GM10266 (cell line): ENCODE measurements around the gene MCRIP2.

Source experiments
- DNase-seq: peaks from one replicate; pipeline ENCODE4 v3.0.0; 2012; ENCODE audit errors: extremely low spot score
- TF ChIP-seq, protein P1 (sequence below): IDR thresholded peaks from 2 replicates; pipeline ENCODE4 v1.5.1; 2012; ENCODE audit warnings: mild to moderate bottlenecking, low read depth; ENCODE audit not compliant: control insufficient read depth, insufficient read depth; ENCODE audit errors: missing control alignments

MCRIP2 gene

DNA sequence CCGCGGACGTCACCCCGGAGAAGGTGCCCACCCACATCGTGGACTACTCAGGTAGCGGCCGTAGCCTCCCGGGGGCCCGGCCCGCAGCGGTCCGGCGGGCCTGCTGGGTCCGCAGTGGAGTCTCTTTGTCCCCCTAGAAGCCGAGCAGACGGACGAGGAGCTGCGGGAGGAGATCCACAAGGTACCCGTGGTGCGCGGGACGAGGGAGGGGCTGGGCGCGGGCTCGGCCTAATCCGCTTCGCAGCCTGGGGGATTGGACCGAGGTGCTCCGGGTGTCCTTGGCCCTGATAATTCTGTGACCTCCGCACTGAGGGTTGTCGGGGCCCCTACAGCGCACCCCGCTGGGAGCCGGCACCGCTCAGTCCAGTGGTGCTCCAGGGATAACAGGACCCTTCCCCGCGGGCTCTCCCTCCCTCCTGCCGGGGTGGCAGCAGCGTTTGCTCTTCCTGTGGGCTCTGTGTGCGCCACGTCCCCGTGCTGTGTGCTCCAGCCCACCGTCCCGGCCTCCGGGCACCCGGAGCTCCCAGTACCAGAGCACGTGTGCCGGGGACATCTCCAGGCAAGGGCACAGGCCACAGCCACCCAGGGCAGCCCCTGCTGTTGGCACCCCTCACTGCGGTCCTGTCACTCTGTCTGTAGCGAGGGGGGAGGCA lies 27.0 kb downstream of the MCRIP2 start:
- DNase-seq, result no peak

DNA sequence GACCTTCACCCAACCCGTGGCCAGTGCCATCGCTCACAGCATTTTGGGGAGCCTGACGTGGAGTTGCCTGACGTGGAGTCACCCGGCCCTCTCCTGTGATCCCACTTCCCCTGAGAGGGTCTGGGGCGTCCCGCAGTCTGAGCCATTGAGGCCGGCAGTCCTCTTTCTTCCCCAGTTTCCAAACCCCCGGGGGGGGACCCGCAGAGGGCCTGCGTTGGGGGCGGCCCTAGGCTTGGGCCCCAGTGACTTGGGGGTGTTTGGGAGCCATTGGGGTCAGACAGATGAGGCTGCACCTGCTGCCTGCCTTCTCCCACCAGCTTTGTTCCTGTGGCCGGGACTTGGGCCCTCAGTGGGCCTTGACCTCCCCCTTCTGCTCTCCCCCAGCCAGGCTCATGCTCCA lies 28.0 kb downstream of the MCRIP2 start:
- TF ChIP-seq, protein P1, sequence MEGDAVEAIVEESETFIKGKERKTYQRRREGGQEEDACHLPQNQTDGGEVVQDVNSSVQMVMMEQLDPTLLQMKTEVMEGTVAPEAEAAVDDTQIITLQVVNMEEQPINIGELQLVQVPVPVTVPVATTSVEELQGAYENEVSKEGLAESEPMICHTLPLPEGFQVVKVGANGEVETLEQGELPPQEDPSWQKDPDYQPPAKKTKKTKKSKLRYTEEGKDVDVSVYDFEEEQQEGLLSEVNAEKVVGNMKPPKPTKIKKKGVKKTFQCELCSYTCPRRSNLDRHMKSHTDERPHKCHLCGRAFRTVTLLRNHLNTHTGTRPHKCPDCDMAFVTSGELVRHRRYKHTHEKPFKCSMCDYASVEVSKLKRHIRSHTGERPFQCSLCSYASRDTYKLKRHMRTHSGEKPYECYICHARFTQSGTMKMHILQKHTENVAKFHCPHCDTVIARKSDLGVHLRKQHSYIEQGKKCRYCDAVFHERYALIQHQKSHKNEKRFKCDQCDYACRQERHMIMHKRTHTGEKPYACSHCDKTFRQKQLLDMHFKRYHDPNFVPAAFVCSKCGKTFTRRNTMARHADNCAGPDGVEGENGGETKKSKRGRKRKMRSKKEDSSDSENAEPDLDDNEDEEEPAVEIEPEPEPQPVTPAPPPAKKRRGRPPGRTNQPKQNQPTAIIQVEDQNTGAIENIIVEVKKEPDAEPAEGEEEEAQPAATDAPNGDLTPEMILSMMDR, result no peak
- no peak for DNase-seq

More for the DNA sequence above, 27.0 kb downstream of the MCRIP2 start:
- TF ChIP-seq, protein P1, result no peak

DNA sequence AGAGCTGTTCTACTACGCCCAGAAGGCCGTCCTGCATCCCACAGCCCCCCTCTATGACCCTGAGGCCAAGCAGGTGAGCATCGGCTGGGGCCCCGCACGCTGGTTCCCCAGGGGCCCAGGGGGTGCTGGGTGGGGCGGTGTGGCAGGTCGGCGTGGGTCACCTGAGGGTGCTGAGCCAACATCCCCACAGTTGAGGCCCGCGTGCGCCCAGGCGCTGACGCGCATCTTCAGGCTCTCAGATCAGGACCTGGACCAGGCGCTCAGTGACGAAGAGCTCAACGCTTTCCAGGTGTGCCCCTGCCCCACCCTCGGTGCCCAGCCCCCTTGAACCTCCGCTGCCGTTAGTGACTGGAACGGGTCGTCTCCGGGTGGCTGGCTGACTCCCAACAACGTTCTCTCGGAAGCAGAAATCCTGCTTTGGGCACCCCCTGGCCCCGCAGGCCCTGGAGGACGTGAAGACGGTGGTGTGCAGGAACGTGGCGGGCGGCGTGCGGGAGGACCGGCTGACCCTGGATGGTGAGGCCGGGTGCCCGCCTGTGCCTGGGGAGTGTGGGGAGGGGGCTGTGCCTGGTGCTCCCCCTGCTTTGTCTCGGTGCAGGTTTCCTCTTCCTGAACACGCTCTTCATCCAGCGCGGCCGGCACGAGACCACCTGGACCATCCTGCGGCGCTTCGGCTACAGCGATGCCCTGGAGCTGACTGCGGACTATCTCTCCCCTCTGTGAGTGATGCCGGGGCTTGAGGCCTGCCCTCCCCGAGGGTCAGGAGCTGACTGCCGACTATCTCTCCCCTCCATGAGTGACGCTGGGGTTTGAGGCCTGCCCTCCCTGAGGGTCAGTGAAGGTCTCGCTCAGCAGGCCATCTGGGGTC lies 29.1 kb downstream of the MCRIP2 start:
- DNase-seq, result no peak
- TF ChIP-seq, protein P1, result no peak

DNA sequence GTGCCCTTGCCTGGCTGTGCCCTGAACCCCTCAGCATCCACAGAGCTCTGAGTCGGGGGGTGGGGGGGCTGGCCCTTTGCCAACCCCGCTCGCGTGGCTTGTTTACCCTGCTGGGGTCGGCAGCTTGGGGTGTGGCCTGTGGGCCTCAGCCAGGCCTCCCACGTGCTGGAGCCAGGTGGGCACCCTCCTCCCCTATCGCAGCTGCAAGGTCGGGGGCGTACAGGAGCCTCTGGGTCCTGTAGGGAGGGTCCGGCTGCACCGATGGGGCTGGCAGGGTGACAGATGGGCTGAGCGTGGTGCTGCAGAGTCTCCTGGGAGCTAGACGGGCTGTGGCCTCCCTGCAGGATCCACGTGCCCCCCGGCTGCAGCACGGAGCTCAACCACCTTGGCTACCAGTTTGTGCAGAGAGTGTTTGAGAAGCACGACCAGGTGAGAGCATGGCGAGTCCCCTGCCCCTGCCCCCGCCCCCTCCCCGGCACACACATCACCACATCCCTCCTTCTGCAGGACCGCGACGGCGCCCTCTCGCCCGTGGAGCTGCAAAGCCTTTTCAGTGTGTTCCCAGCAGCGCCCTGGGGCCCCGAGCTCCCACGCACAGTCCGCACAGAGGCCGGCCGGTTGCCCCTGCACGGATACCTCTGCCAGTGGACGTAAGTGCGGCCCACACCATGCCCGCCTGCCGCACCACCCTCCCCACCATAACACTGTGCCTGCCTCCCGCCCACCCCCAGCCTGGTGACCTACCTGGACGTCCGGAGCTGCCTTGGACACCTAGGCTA lies 29.9 kb downstream of the MCRIP2 start:
- TF ChIP-seq, protein P1, result no peak
- DNase-seq, result no peak

DNA sequence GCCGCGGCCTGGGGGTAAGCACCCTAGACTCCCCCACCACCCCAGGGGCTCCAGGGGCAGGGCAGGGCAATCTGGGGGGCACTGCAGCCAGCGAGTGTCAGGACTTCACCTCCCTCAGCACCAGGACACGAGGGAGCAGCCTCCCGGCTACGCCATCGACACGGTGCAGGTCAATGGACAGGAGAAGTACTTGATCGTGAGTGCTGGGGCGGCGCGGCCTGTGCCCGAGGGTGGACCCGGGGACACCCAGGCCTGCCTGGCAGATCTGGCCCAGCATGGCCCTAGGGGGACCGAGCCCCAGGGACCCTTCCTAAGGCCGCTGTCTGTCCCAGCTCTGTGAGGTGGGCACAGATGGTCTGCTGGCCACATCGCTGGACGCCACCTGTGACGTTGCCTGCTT lies 30.7 kb downstream of the MCRIP2 start:
- TF ChIP-seq, protein P1, result no peak

DNA sequence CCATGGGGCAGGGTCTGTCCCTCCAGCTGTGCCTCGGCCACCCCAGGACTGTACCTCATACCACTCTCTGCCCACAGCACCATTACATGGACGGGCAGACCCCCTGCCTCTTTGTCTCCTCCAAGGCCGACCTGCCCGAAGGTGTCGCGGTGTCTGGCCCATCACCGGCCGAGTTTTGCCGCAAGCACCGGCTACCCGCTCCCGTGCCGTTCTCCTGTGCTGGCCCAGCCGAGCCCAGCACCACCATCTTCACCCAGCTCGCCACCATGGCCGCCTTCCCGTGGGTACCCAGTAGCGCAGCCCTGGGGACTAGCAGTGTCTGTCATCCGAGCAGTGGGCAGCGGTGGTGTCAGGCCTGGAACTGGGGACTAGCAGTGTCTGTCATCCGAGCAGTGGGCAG lies 31.2 kb downstream of the MCRIP2 start:
- TF ChIP-seq, protein P1, result no peak
- DNase-seq, result no peak

More for the DNA sequence above, 30.7 kb downstream of the MCRIP2 start:
- no peak for DNase-seq

DNA sequence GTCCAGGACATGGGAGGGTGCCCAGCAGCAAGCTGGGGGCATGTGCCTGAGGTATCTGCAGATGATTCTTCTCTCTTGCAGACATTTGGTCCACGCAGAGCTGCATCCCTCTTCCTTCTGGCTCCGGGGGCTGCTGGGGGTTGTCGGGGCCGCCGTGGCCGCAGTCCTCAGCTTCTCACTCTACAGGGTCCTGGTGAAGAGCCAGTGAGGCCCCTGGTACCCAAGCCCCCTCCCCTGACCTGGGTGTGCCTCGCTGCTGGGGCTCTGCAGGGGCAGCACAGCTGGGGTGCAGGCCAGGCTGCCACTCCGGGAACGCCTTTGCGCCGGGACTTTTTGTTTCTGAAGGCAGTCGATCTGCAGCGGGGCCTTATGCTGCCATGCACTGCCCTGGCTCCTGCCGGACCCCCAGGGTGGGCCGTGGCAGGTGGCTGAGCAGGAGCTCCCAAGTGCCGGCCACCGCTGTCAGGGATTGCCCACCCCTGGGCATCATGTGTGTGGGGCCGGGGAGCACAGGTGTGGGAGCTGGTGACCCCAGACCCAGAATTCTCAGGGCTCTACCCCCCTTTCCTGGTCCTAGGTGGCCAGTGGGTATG lies 31.9 kb downstream of the MCRIP2 start:
- no peak for DNase-seq
- TF ChIP-seq, protein P1, result no peak
